K562 (cell line): ENCODE data around the gene POR. TPM values are rescaled to one million over a fixed set of nuclear protein-coding genes. Genes with fewer than 3 reads are reported as not detected.

ENCODE experiments used
- CBX2 ChIP-seq: fragments of 200-600 bp; sonication (generic); IDR thresholded peaks from one replicate; pipeline ENCODE4 v1.6.1; 2012; ENCODE audit warnings: mild to moderate bottlenecking, low read length, inconsistent platforms; ENCODE audit not compliant: insufficient read depth, poor library complexity, severe bottlenecking
- CTBP1 ChIP-seq: fragments of 450-650 bp; IDR thresholded peaks from 2 replicates; pipeline ENCODE4 v1.6.1; 2016; ENCODE audit warnings: borderline replicate concordance
- CXXC5 ChIP-seq: fragments of 250-450 bp; sonication (Bioruptor Pico); IDR thresholded peaks from 2 replicates; pipeline ENCODE4 v1.8.0; 2022; ENCODE audit warnings: inconsistent platforms, mild to moderate bottlenecking, moderate library complexity
- FUS ChIP-seq: fragments of 200-400 bp; formaldehyde crosslinking; optimal IDR thresholded peaks from 2 replicates; pipeline ENCODE3; 2017; ENCODE audit warnings: low read depth, low read length
- KHSRP ChIP-seq: fragments of 450-650 bp; IDR thresholded peaks from 2 replicates; pipeline ENCODE4 v1.6.1; 2017
- NR2C1 ChIP-seq, 2 experiments: fragments of 450-650 bp; IDR thresholded peaks; 2 replicates each; pipeline ENCODE4 v1.6.1; 2017; ENCODE audit warnings: mild to moderate bottlenecking in 2 of 2, antibody characterized with exemption in 1 of 2, inconsistent platforms in 1 of 2, missing compliant biosample characterization in 1 of 2, missing genetic modification characterization in 1 of 2
- NR2C2 ChIP-seq, 2 experiments: fragments of 200-800 bp in 1 of 2; sonication (Bioruptor generic) in 1 of 2; sonication (generic) in 1 of 2; formaldehyde crosslinking in 1 of 2; IDR thresholded peaks; 2 replicates each; pipeline versions ENCODE4 v1.6.1 to v1.8.0; 2016 to 2022; ENCODE audit warnings: mild to moderate bottlenecking in 1 of 2, missing compliant biosample characterization in 1 of 2, missing genetic modification characterization in 1 of 2, missing genetic modification reagents in 1 of 2
- RBM39 ChIP-seq: fragments of 200-400 bp; formaldehyde crosslinking; optimal IDR thresholded peaks from 2 replicates; pipeline ENCODE3; 2018; ENCODE audit warnings: low read depth, low read length
- ZNF217 ChIP-seq: sonication (generic); formaldehyde crosslinking; IDR thresholded peaks from 2 replicates; pipeline ENCODE4 v1.8.0; 2022; ENCODE audit warnings: mild to moderate bottlenecking, missing genetic modification reagents
- ZNF436 ChIP-seq: fragments of 250-450, 450-650 bp; sonication (Bioruptor Pico); formaldehyde crosslinking; IDR thresholded peaks from 2 replicates; pipeline ENCODE4 v1.7.0; 2020; ENCODE audit warnings: mild to moderate bottlenecking
- ZSCAN29 ChIP-seq: fragments of 450-650 bp; IDR thresholded peaks from 2 replicates; pipeline ENCODE4 v1.6.1; 2017
- polyA plus RNA-seq, 8 experiments: library from polyadenylated mRNA; depleted of rRNA in 4 of 8; stranded (reverse) in 5 of 8; unstranded in 3 of 8; fragments of >200 nt; fragmentation: Nextera tagmentation in 2 of 8; fragmentation: Illumina TruSeq in 1 of 8; extraction: Ambion mirVana in 2 of 8; extraction: Trizol in 1 of 8; gene quantifications; 2 replicates each; pipeline versions ENCODE4 v1.2.1 to v1.2.3, GENCODE V29; 2011 to 2014; ENCODE audit warnings: inconsistent platforms in 1 of 8, missing spikeins in 1 of 8
- total RNA-seq, 7 experiments: library from RNA; depleted of rRNA in 6 of 7; stranded (reverse); fragments of >200 nt in 6 of 7; fragmentation: Illumina TruSeq in 2 of 7; extraction: Trizol in 2 of 7; gene quantifications; 2 replicates each; pipeline versions ENCODE4 v1.2.1 to v1.2.3, GENCODE V29; 2011 to 2021; ENCODE audit warnings: low replicate concordance in 1 of 7
- TF ChIP-seq, protein P1 (sequence below): sonication (generic); formaldehyde crosslinking; IDR thresholded peaks from 2 replicates; pipeline ENCODE4 v1.8.1; 2023; ENCODE audit warnings: mild to moderate bottlenecking, missing genetic modification reagents
- TF ChIP-seq, protein P2 (sequence below): fragments of 450-650 bp; IDR thresholded peaks from 2 replicates; pipeline ENCODE4 v1.7.0; 2016; ENCODE audit warnings: borderline replicate concordance

POR gene
- total and polyA plus RNA-seq, 9 of the 15 experiments (the other 6 are each of a cell fraction or from before 2014, with no cell fraction given) = 4.7 to 142 (median 40.8) TPM

DNA sequence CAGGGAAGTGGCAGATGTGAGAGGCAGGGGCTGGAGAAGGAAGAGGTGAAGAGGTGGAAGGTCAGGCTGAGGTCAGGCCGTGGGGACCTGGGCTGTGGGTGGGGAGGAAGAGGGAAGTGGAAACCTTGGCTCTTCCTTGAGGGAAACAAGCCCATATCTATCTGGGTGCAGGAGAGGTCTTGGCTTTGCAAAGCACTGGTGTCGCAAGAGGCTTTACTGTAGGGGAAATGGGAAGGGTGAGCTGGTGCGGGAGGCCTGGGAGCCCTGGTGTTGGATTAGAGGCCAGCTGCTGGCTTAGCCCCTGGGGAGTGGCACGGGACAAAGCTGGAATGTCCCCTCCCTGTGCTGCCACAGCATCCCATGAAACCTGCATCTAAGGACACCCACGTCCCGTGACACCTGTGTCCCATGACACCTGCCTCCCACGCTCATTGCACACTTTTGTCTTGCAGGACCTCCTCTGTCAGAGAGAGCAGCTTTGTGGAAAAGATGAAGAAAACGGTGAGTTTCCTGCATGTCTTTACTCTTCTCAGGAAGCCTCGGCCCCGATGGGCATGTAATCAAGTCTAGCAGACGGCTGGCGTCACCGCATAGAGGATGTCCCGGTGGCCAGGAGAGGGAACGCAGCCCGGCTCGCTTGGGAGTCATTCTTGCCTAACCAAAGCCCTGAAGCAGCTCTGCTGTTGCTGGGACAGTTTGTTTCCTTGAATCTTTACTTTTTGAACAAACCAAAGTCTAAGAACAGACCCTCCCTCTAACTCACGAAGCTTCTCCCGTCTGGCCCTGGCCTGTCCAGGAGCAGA, 57.2 kb downstream of the POR start (continued):
- TF ChIP-seq, protein P1, sequence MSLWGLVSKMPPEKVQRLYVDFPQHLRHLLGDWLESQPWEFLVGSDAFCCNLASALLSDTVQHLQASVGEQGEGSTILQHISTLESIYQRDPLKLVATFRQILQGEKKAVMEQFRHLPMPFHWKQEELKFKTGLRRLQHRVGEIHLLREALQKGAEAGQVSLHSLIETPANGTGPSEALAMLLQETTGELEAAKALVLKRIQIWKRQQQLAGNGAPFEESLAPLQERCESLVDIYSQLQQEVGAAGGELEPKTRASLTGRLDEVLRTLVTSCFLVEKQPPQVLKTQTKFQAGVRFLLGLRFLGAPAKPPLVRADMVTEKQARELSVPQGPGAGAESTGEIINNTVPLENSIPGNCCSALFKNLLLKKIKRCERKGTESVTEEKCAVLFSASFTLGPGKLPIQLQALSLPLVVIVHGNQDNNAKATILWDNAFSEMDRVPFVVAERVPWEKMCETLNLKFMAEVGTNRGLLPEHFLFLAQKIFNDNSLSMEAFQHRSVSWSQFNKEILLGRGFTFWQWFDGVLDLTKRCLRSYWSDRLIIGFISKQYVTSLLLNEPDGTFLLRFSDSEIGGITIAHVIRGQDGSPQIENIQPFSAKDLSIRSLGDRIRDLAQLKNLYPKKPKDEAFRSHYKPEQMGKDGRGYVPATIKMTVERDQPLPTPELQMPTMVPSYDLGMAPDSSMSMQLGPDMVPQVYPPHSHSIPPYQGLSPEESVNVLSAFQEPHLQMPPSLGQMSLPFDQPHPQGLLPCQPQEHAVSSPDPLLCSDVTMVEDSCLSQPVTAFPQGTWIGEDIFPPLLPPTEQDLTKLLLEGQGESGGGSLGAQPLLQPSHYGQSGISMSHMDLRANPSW (CRISPR knock-in tag) = 0 out of 2 replicates have a peak, but pooled peaks have one; percentile 43
- TF ChIP-seq CXXC5 (no peak), NR2C2 (CRISPR knock-in tag; IDR thresholded peaks at IDR 0.05) (peak; percentile 79; the same call in 1 of the 2 replicates), NR2C2 (tag; IDR thresholded peaks at IDR 0.05) (peak; percentile 28; the same call in 1 of the 2 replicates), CBX2 (no peak), KHSRP (no peak), FUS (no peak), CTBP1 (no peak; the same call in 1 of the 2 replicates), ZNF436 (no peak), RBM39 (no peak), ZNF217 (CRISPR knock-in tag) (no peak), ZSCAN29 (no peak), NR2C1 (IDR thresholded peaks at IDR 0.05) (peak; percentile 83), NR2C1 (tag; IDR thresholded peaks at IDR 0.05) (peak; percentile 72; the same call in 1 of the 2 replicates)
- TF ChIP-seq, protein P2, sequence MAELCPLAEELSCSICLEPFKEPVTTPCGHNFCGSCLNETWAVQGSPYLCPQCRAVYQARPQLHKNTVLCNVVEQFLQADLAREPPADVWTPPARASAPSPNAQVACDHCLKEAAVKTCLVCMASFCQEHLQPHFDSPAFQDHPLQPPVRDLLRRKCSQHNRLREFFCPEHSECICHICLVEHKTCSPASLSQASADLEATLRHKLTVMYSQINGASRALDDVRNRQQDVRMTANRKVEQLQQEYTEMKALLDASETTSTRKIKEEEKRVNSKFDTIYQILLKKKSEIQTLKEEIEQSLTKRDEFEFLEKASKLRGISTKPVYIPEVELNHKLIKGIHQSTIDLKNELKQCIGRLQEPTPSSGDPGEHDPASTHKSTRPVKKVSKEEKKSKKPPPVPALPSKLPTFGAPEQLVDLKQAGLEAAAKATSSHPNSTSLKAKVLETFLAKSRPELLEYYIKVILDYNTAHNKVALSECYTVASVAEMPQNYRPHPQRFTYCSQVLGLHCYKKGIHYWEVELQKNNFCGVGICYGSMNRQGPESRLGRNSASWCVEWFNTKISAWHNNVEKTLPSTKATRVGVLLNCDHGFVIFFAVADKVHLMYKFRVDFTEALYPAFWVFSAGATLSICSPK = no peak
